PC-3 (cell line): Measurements from ENCODE around the gene PCMT1.

Source experiments
- CTCF ChIP-seq: fragments of 300-600 bp; sonication (generic); conservative IDR thresholded peaks from 2 replicates; pipeline ENCODE4 v1.5.1; 2017; ENCODE audit warnings: antibody characterized with exemption, low read depth, mild to moderate bottlenecking, low read length
- EZH2 ChIP-seq: fragments of 300-600 bp; sonication (generic); IDR thresholded peaks from one replicate; pipeline ENCODE4 v1.6.1; 2017; ENCODE audit warnings: antibody characterized with exemption, mild to moderate bottlenecking, low read length; ENCODE audit not compliant: unreplicated experiment
- EZH2phosphoT487 ChIP-seq: fragments of 300-600 bp; sonication (generic); IDR thresholded peaks from 2 replicates; pipeline ENCODE4 v1.6.1; 2018; ENCODE audit warnings: mild to moderate bottlenecking, antibody characterized with exemption, low read length, borderline replicate concordance

GRCh38 chr6:149751239-149751638, 1.7 kb downstream of the PCMT1 start:
- no peak for TF ChIP-seq CTCF
- no peak for TF ChIP-seq EZH2
- TF ChIP-seq EZH2phosphoT487: no peak
